WI38 (cell line): Measurements from ENCODE around the gene TTC3.
"Not testable (repeated sequence)": the region's sequence is repeated elsewhere in the genome, so short reads cannot be mapped to it uniquely, and the experiment has no call there.

Source experiments
- H3K4me3 ChIP-seq: 2 replicates; pipeline ENCODE4 v1.5.1; 2011; ENCODE audit warnings: low read depth, mild to moderate bottlenecking, control low read depth, low read length
- CTCF ChIP-seq: IDR thresholded peaks from 2 replicates; pipeline ENCODE4 v1.5.1; 2012; ENCODE audit warnings: low read depth, mild to moderate bottlenecking, control low read depth, low read length

The TTC3 gene, protein sequence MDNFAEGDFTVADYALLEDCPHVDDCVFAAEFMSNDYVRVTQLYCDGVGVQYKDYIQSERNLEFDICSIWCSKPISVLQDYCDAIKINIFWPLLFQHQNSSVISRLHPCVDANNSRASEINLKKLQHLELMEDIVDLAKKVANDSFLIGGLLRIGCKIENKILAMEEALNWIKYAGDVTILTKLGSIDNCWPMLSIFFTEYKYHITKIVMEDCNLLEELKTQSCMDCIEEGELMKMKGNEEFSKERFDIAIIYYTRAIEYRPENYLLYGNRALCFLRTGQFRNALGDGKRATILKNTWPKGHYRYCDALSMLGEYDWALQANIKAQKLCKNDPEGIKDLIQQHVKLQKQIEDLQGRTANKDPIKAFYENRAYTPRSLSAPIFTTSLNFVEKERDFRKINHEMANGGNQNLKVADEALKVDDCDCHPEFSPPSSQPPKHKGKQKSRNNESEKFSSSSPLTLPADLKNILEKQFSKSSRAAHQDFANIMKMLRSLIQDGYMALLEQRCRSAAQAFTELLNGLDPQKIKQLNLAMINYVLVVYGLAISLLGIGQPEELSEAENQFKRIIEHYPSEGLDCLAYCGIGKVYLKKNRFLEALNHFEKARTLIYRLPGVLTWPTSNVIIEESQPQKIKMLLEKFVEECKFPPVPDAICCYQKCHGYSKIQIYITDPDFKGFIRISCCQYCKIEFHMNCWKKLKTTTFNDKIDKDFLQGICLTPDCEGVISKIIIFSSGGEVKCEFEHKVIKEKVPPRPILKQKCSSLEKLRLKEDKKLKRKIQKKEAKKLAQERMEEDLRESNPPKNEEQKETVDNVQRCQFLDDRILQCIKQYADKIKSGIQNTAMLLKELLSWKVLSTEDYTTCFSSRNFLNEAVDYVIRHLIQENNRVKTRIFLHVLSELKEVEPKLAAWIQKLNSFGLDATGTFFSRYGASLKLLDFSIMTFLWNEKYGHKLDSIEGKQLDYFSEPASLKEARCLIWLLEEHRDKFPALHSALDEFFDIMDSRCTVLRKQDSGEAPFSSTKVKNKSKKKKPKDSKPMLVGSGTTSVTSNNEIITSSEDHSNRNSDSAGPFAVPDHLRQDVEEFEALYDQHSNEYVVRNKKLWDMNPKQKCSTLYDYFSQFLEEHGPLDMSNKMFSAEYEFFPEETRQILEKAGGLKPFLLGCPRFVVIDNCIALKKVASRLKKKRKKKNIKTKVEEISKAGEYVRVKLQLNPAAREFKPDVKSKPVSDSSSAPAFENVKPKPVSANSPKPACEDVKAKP (N-terminal part only)

DNA sequence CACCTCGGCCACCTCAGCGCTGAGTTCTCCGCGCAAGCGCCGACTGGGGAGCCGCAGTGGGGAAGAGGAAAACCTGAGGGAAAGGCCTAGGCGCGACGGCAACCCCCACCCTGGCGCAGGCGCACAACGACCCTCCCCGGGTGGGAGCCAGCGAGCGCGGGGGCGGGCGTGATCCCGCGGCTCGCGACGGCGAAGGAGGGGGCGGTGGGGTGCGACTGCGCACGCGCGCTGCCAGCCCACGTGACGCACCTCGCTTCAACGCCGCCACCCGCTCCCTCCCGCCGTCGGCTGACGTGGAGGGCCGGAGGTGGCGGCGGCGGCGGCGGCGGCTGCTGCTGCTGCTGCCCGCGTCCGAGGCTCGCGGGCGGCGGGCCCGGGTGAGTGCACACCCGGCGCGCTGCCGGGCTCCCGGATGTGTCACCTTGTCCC, at the start of gene TTC3, which contains the start of gene PIGP:
Gene TTC3, plus strand, starts transcription at position 267 of the 429 bp plus-strand sequence. CDS start 14,004 bp downstream, outside the sequence.
Gene PIGP, minus strand, starts transcription at position 84 of the 429 bp plus-strand sequence. CDS start 556 bp downstream, outside the sequence.
- TF ChIP-seq CTCF: no peak
- H3K4me3 ChIP-seq: peak within 1 kb of the TSS; percentile 91

GRCh38 chr21:37026499-37026898, 46.6 kb upstream of the TTC3 start:
- no peak overlapping the region for H3K4me3 ChIP-seq
- no peak for TF ChIP-seq CTCF

- no peak overlapping the region for H3K4me3 ChIP-seq
- TF ChIP-seq CTCF: no peak
Measured at GRCh38 chr21:37028570-37028969, 44.5 kb upstream of the TTC3 start.

DNA sequence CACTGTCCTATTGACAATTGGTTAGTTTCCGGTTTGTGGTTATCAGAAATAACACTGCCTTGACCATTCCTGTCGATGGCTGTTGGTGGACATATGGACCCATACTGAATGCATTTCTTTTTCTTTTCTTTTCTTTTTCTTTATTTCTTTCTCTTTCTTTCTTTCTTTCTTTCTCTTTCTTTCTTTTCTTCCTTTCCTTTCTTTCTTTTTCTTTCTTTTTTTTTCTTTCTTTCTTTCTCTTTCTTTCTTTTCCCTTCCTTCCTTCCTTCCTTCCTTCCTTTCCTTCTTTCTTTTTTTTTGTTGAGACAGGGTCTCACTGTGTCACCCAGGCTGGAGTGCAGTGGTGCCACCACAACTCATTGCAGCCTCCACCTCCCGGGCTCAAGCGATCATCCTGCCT, 42.2 kb upstream of the TTC3 start:
- TF ChIP-seq CTCF: no peak
- no peak overlapping the region for H3K4me3 ChIP-seq

DNA sequence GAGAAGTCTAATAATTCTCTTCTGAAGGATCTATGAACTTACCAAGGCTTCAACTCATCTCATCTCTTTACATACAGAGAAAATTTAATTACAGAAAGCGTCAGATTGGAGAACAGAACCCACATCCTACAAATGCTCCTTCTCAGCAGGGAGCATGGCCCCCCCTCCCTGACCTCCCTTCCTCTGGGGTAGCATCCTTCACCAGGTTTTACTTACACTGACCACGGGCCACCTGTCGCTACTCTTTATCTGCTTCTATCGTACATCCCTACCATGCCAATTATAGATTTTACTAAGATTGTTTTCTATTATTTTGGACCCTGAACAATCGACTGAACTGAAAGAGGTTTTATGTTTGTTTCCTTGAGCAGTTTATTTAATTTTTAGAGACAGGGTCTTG, 40.8 kb upstream of the TTC3 start:
- TF ChIP-seq CTCF: no peak
- no peak overlapping the region for H3K4me3 ChIP-seq

- TF ChIP-seq CTCF: no peak
- H3K4me3 ChIP-seq: no peak overlapping the region
Measured at GRCh38 chr21:37032877-37033471, 40.1 kb upstream of the TTC3 start.

- H3K4me3 ChIP-seq: not testable (repeated sequence)
Measured at GRCh38 chr21:37034394-37034793, 38.7 kb upstream of the TTC3 start.
